Naive thymus-derived CD8-positive, alpha-beta T cell (primary cell): ENCODE data around the gene SETD5. TPM values are rescaled to one million over a fixed set of nuclear protein-coding genes. Genes with fewer than 3 reads are reported as not detected.

Source experiments
- ATAC-seq, 2 donors: fragments of 150-1000 bp; cut with Tn5 transposase in 1 of 2; sonication (Bioruptor Pico), chemical (Tn5 transposase) in 1 of 2; 1 replicate in 1 of 2; 2 replicates in 1 of 2; pipeline ENCODE4 v1.10.0; 2021; ENCODE audit warnings: mild to moderate bottlenecking in 2 of 2, moderate library complexity in 2 of 2
- POLR2A ChIA-PET: fragments of 350-600 bp; sonication (Branson Sonifier 250); formaldehyde crosslinking; loops from one replicate; lab custom pipeline; 2021; ENCODE audit warnings: antibody characterized with exemption; lab: Charles Lee
- DNase-seq, 10 donors: peaks; one replicate each; pipeline versions ENCODE4 v3.0.0 to v3.0.0-alpha.2; 2020 to 2022
- H3K27ac Mint-ChIP-seq, 10 donors: one replicate each; pipeline ENCODE4 v1.8.0; 2020 to 2022; ENCODE audit warnings: mild to moderate bottlenecking in 10 of 10, mixed read lengths in 10 of 10, moderate library complexity in 4 of 10, inconsistent platforms in 1 of 10
- H3K27me3 Mint-ChIP-seq, 5 donors: one replicate each; pipeline ENCODE4 v1.8.0; 2021 to 2022; ENCODE audit warnings: mixed read lengths in 5 of 5
- H3K36me3 Mint-ChIP-seq, 3 donors: one replicate each; pipeline ENCODE4 v1.8.0; 2020 to 2022; ENCODE audit warnings: mixed read lengths in 3 of 3, mild to moderate bottlenecking in 2 of 3, inconsistent platforms in 1 of 3
- H3K4me1 Mint-ChIP-seq, 4 donors: one replicate each; pipeline ENCODE4 v1.8.0; 2021 to 2022; ENCODE audit warnings: mixed read lengths in 4 of 4
- H3K4me3 Mint-ChIP-seq, 10 donors: one replicate each; pipeline ENCODE4 v1.8.0; 2020 to 2022; ENCODE audit warnings: mild to moderate bottlenecking in 10 of 10, mixed read lengths in 10 of 10, moderate library complexity in 6 of 10, inconsistent platforms in 1 of 10
- H3K9me3 Mint-ChIP-seq, 9 donors: one replicate each; pipeline ENCODE4 v1.8.0; 2020 to 2022; ENCODE audit warnings: mixed read lengths in 9 of 9, mild to moderate bottlenecking in 3 of 9, inconsistent platforms in 1 of 9, moderate library complexity in 1 of 9
- polyA plus RNA-seq, 3 donors: library from polyadenylated mRNA; unstranded; fragments of 300-500 nt; fragmentation: Illumina TruSeq; gene quantifications; one replicate each; pipeline ENCODE4 v1.2.3, GENCODE V29; 2021
- total RNA-seq, 8 experiments: library from RNA in 2 of 8; stranded (reverse) in 2 of 8; gene quantifications; one replicate each; pipeline ENCODE4 v1.2.3 and lab custom pipeline; 2021 to 2026

Gene SETD5
- 100 to 1,000 TPM; 143 to 146 TPM for total RNA-seq
- polyA plus RNA-seq = 10 to 100 TPM; 16.0 to 43.0 (median 24.7) TPM
- 113 to 165 (median 135) reads per million in 6 experiments for total RNA-seq (lab: John Stamatoyannopoulos, UW)

GRCh38 chr3:9397332-9397905, at the start of gene SETD5:
Gene SETD5 (plus strand): TSS chr3:9397615. CDS start chr3:9428939, 31,324 bp downstream.
- ATAC-seq (peak; percentile 66 to 67), DNase-seq (peak; percentile 97 to 100 (median 99))
- peaks cover 44 to 78% (median 71%) of the 10 kb centered on the region in 4 donors for H3K4me1 Mint-ChIP-seq
- H3K9me3 Mint-ChIP-seq = no peaks in the 10 kb centered on the region
- H3K4me3 Mint-ChIP-seq = peak within 1 kb of the TSS; percentile 92 to 99 (median 98)
- H3K27me3 Mint-ChIP-seq = peaks cover 0 to 4% (median 0%) of the 10 kb centered on the region in 5 donors
- H3K27ac Mint-ChIP-seq = peak within 1 kb of the TSS; percentile 96 to 99 (median 98)
- H3K36me3 Mint-ChIP-seq = peaks cover 0 to 31% (median 5%) of the 10 kb centered on the region in 3 donors
- POLR2A ChIA-PET = interaction anchor here (0.8 to 5.1 kb wide), 27 partner anchors 9 to 1040 kb away, joined by 3 to 131 read pairs (median 6); partner anchors contain the start of genes ARPC4, BRPF1, CRELD1 and MTMR14

- ATAC-seq (no peak), DNase-seq (no peak)
- Mint-ChIP-seq H3K27ac (no peak overlapping the region), H3K4me1 (peaks cover 0 to 2% (median under 1%) of the 10 kb centered on the region in 4 donors), H3K9me3 (no peaks in the 10 kb centered on the region), H3K27me3 (no peaks in the 10 kb centered on the region), H3K4me3 (no peak overlapping the region), H3K36me3 (no peaks in the 10 kb centered on the region)
- POLR2A ChIA-PET = no interaction called here
Measured at GRCh38 chr3:9347887-9348286, 49.5 kb upstream of the SETD5 start.

- Mint-ChIP-seq H3K4me3 (no peak overlapping the region), H3K4me1 (peaks cover 3 to 10% (median 5%) of the 10 kb centered on the region in 4 donors), H3K36me3 (no peaks in the 10 kb centered on the region), H3K9me3 (no peaks in the 10 kb centered on the region), H3K27ac (no peak overlapping the region), H3K27me3 (no peaks in the 10 kb centered on the region)
- DNase-seq = no peak
- POLR2A ChIA-PET = no interaction called here
- ATAC-seq = no peak
Measured at GRCh38 chr3:9349321-9350117, 47.9 kb upstream of the SETD5 start.

GRCh38 chr3:9351709-9352126, 45.7 kb upstream of the SETD5 start:
- DNase-seq (no peak), ATAC-seq (no peak)
- no peaks in the 10 kb centered on the region for H3K9me3 Mint-ChIP-seq
- H3K4me3 Mint-ChIP-seq = no peak overlapping the region
- H3K4me1 Mint-ChIP-seq = peaks cover 3 to 17% (median 6%) of the 10 kb centered on the region in 4 donors
- no peaks in the 10 kb centered on the region for H3K36me3 Mint-ChIP-seq
- POLR2A ChIA-PET = no interaction called here
- no peak overlapping the region for H3K27ac Mint-ChIP-seq
- no peaks in the 10 kb centered on the region for H3K27me3 Mint-ChIP-seq

- no peak overlapping the region for H3K4me3 Mint-ChIP-seq
- peak; percentile 67 to 71 for ATAC-seq
- POLR2A ChIA-PET = interaction anchor here (0.5 to 1.7 kb wide), 3 partner anchors 10 to 793 kb away, joined by 3 to 4 read pairs (median 4); partner anchors contain the start of gene THUMPD3
- no peaks in the 10 kb centered on the region for H3K36me3 Mint-ChIP-seq
- no peak overlapping the region for H3K27ac Mint-ChIP-seq
- no peaks in the 10 kb centered on the region for H3K27me3 Mint-ChIP-seq
- peak; percentile 25 to 79 (median 55) for DNase-seq
- H3K9me3 Mint-ChIP-seq = no peaks in the 10 kb centered on the region
- peaks cover 3 to 17% (median 6%) of the 10 kb centered on the region in 4 donors for H3K4me1 Mint-ChIP-seq
Measured at GRCh38 chr3:9352917-9353752, 44.3 kb upstream of the SETD5 start.

GRCh38 chr3:9361691-9362388, 35.6 kb upstream of the SETD5 start:
- H3K4me1 Mint-ChIP-seq = peaks cover 4 to 37% (median 18%) of the 10 kb centered on the region in 4 donors
- H3K27ac Mint-ChIP-seq = peak overlapping the region in 6 of 10 donors; percentile 9 to 97 (median 48)
- ATAC-seq = no peak
- no peaks in the 10 kb centered on the region for H3K27me3 Mint-ChIP-seq
- no peak for DNase-seq
- peaks cover 0 to 20% (median 9%) of the 10 kb centered on the region in 3 donors for H3K36me3 Mint-ChIP-seq
- POLR2A ChIA-PET = interaction anchor here (0.6 to 3.8 kb wide), 7 partner anchors 7 to 900 kb away, joined by 3 to 131 read pairs (median 4); partner anchors contain the start of gene SETD5
- peak overlapping the region in 8 of 10 donors; percentile 29 to 98 (median 44) for H3K4me3 Mint-ChIP-seq
- no peaks in the 10 kb centered on the region for H3K9me3 Mint-ChIP-seq

GRCh38 chr3:9362731-9363530, 34.5 kb upstream of the SETD5 start, which contains the start of gene THUMPD3:
Gene THUMPD3 (plus strand): TSS chr3:9363054. CDS start chr3:9365069, 2,015 bp downstream.
- Mint-ChIP-seq H3K9me3 (no peaks in the 10 kb centered on the region), H3K27me3 (no peaks in the 10 kb centered on the region), H3K4me1 (peaks cover 4 to 37% (median 18%) of the 10 kb centered on the region in 4 donors), H3K27ac (peak within 1 kb of the TSS; percentile 97 to 99 (median 98)), H3K4me3 (peak within 1 kb of the TSS; percentile 95 to 99 (median 98)), H3K36me3 (peaks cover 0 to 30% (median 13%) of the 10 kb centered on the region in 3 donors)
- POLR2A ChIA-PET = interaction anchor here (0.6 to 3.8 kb wide), 22 partner anchors 8 to 1095 kb away, joined by 3 to 131 read pairs (median 4); partner anchors contain the start of genes ARPC4, BRPF1, JAGN1 and MTMR14
- DNase-seq = peak; percentile 84 to 93 (median 87)
- peak; percentile 92 to 95 for ATAC-seq

- Mint-ChIP-seq H3K9me3 (no peaks in the 10 kb centered on the region), H3K27ac (no peak overlapping the region), H3K36me3 (peaks cover 6 to 91% (median 33%) of the 10 kb centered on the region in 3 donors), H3K27me3 (no peaks in the 10 kb centered on the region), H3K4me3 (no peak overlapping the region), H3K4me1 (peaks cover 10 to 53% (median 29%) of the 10 kb centered on the region in 4 donors)
- no peak for ATAC-seq
- POLR2A ChIA-PET = interaction anchor here (0.9 kb wide), 1 partner anchor 9 kb away, joined by 4 read pairs; no protein-coding TSS in a partner anchor
- DNase-seq = no peak
Measured at GRCh38 chr3:9369508-9369907, 27.9 kb upstream of the SETD5 start.

- H3K27ac Mint-ChIP-seq = peak overlapping the region in 7 of 10 donors; percentile 34 to 75 (median 56)
- H3K27me3 Mint-ChIP-seq = no peaks in the 10 kb centered on the region
- no peaks in the 10 kb centered on the region for H3K9me3 Mint-ChIP-seq
- POLR2A ChIA-PET = interaction anchor here (0.6 to 2.6 kb wide), 5 partner anchors 10 to 609 kb away, joined by 3 to 16 read pairs (median 4); partner anchors contain the start of gene SETD5
- peak overlapping the region in 9 of 10 donors; percentile 12 to 50 (median 29) for H3K4me3 Mint-ChIP-seq
- peaks cover 20 to 57% (median 44%) of the 10 kb centered on the region in 4 donors for H3K4me1 Mint-ChIP-seq
- peaks cover 11 to 95% (median 43%) of the 10 kb centered on the region in 3 donors for H3K36me3 Mint-ChIP-seq
- DNase-seq (peak in 1 of 10 donors; percentile 9), ATAC-seq (peak in 1 of 2 donors; percentile 32)
Measured at GRCh38 chr3:9373465-9373864, 23.9 kb upstream of the SETD5 start.

- ATAC-seq (no peak), DNase-seq (no peak)
- Mint-ChIP-seq H3K27me3 (no peaks in the 10 kb centered on the region), H3K9me3 (no peaks in the 10 kb centered on the region), H3K4me1 (peaks cover 22 to 53% (median 36%) of the 10 kb centered on the region in 4 donors), H3K36me3 (peaks cover 5 to 83% (median 41%) of the 10 kb centered on the region in 3 donors), H3K4me3 (no peak overlapping the region), H3K27ac (peak overlapping the region in 5 of 10 donors; percentile 3 to 72 (median 7))
- POLR2A ChIA-PET = interaction anchor here (2.5 to 4.6 kb wide), 2 partner anchors 15 to 18 kb away, joined by 9 to 34 read pairs; partner anchors contain the start of genes SETD5 and THUMPD3
Measured at GRCh38 chr3:9377981-9378380, 19.4 kb upstream of the SETD5 start.
